ENCODE measurements around the gene UGT1A7.
A peak's percentile ranks its signal among the peaks of the same experiment; 100 is the strongest.

The UGT1A7 gene

DNA sequence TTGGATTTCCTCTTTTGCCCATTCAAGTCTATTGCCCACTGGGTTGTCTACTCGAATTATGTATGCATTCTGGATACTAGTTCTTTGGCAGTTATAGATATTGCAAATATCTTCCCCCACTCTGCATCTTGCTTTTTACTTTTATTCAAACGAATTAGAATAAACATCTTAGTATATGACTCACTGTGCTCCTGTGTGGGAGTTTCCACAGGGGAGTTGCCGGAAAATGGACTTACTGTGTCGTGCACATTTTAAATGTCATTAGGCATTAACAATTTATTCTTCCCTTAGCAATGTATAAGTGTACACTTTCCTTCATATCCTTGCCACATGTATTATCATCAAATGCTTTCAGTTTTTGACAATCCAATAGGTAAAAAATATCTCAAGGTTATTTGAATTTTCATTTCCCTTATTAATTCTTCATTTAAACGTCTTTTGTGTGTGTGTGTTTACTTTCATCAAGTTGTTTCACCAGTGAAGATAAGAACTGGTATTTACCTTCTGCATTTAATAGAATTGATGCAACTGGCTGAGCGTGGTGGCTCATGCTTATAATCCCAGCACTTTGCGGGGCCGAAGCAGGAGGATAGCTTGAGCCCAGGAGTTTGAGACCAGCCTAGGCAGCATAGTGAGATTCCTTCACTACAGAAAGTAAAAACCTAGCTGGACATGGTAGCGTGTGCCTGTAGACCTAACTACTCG lies 26.4 kb downstream of the UGT1A7 start:
- TF ChIP-seq, protein P1, sequence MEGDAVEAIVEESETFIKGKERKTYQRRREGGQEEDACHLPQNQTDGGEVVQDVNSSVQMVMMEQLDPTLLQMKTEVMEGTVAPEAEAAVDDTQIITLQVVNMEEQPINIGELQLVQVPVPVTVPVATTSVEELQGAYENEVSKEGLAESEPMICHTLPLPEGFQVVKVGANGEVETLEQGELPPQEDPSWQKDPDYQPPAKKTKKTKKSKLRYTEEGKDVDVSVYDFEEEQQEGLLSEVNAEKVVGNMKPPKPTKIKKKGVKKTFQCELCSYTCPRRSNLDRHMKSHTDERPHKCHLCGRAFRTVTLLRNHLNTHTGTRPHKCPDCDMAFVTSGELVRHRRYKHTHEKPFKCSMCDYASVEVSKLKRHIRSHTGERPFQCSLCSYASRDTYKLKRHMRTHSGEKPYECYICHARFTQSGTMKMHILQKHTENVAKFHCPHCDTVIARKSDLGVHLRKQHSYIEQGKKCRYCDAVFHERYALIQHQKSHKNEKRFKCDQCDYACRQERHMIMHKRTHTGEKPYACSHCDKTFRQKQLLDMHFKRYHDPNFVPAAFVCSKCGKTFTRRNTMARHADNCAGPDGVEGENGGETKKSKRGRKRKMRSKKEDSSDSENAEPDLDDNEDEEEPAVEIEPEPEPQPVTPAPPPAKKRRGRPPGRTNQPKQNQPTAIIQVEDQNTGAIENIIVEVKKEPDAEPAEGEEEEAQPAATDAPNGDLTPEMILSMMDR (conservative IDR thresholded peaks at IDR 0.05) = no peak
- no peak overlapping the region for H3K27ac ChIP-seq

DNA sequence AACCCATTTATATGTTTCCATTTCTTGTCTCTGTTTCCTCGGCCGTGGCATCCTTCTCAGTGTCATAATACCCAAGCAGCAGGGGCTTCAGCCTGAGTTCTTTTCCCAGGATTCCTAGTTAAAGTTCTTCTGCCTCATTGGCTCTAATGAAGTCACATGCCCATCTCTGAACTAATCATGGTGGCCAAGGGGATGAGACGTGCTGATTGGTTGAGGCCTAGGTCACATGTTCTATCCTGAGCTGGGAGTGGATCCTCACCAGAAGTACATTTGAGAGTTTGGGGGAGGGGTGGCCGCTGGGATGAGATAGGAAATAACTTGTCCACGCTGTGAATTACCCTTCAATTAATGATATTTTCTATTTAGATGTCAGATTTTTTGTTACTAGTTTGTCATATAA lies 27.2 kb downstream of the UGT1A7 start:
- TF ChIP-seq, protein P1 (conservative IDR thresholded peaks at IDR 0.05) = no peak
- no peak overlapping the region for H3K27ac ChIP-seq

DNA sequence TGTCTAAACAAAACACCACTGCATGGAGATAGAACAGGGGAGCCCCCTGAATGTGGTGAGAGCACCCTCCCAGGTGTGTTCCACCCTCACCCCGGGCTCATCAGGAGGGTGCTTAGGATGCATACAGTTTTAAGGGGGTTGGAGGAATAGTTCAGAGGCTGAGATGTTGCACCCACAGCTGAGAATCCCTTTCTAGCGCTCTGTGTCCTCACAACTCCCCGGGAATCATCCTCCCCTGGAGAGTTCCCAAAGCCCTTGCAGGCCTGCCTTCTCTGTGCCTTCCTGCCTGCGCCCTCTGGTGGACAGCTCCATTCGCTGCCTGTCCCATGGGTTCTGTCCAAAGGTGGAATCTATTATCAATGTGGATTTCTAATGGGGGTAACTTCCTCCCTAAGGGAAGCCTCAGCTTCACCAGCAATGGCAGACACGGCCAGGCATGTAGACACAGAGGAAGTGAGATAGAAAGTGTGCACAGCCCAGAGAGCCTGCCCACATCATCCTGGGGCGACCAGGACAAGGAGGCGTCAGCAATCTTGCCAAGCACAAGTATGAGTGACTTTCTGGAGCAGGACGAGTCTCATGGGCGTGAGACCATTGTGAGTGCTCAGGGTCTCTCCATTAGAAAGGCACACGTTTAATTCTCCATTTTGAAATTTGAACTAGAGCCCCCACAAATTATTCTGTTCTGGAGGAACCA lies 29.8 kb downstream of the UGT1A7 start:
- TF ChIP-seq, protein P1 (conservative IDR thresholded peaks at IDR 0.05) = peak; percentile 92
- peak overlapping the region; percentile 32; the same call in 1 of the 2 replicates for H3K27ac ChIP-seq

DNA sequence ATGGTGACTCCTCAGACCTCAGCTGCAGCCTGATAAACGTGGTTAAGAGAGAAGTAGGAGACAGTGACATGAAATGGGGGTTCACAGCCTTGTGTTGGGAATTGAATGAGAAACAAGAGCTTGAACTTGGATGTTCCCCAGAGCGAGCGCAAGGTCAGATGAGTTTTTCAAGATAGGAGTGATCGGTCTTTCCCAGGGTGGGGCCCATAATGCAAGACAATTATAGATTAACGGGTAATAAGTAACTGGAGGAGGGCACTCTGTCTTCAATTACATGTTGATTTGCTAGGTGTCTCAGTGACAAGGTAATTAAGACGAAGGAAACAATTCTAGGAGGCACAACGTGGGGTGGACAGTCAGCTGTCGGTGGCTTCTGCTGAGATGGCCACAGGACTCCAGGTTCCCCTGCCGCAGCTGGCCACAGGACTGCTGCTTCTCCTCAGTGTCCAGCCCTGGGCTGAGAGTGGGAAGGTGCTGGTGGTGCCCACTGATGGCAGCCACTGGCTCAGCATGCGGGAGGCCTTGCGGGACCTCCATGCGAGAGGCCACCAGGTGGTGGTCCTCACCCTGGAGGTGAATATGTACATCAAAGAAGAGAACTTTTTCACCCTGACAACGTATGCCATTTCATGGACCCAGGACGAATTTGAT lies 31.0 kb downstream of the UGT1A7 start, which contains the start of gene UGT1A5:
TSS of gene UGT1A5 (plus strand) at position 297 of the 651 bp plus-strand sequence. CDS start at position 382, 85 bp downstream.
- TF ChIP-seq, protein P1 (conservative IDR thresholded peaks at IDR 0.05) = no peak
- H3K27ac ChIP-seq = no peak within 1 kb of the TSS

DNA sequence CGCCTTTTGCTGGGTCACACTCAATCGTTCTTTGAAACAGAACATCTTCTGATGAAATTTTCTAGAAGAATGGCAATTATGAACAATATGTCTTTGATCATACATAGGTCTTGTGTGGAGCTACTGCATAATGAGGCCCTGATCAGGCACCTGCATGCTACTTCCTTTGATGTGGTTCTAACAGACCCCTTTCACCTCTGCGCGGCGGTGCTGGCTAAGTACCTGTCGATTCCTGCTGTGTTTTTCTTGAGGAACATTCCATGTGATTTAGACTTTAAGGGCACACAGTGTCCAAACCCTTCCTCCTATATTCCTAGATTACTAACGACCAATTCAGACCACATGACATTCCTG lies 31.5 kb downstream of the UGT1A7 start:
- no peak overlapping the region for H3K27ac ChIP-seq
- TF ChIP-seq, protein P1 (conservative IDR thresholded peaks at IDR 0.05) = no peak

DNA sequence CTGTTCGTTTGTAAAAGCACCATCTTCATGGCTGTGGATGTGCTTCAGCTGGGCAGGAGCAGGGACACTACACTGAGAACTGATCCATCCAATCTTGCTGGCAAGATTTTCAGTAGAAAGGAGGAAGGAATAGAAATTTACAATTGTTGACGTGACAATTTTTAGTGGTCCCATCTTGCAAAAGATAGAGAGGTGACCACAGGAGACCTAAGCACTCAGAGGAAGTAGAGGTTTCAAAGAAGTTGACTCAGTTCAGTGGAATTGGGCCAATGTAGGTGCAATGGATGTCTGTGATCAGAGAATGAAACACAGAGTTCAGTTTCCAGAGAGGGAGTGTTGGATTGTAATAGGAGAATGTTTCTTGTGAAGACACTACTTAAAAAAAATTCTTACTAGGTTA lies 32.4 kb downstream of the UGT1A7 start:
- H3K27ac ChIP-seq = no peak overlapping the region

DNA sequence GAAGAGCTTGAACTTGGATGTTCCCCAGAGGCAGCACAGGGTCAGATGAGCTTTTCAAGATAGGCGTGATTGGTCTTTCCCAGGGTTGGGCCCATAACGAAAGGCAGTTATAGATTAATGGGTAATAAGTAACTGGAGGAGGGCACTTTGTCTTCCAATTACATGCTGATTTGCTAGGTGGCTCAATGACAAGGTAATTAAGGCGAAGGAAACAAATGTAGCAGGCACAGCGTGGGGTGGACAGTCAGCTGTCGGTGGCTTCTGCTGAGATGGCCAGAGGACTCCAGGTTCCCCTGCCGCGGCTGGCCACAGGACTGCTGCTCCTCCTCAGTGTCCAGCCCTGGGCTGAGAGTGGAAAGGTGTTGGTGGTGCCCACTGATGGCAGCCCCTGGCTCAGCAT lies 36.9 kb downstream of the UGT1A7 start, which contains the start of gene UGT1A4:
TSS of gene UGT1A4 (plus strand) at position 185 of the 400 bp plus-strand sequence. CDS start at position 270, 85 bp downstream.
- TF ChIP-seq, protein P1 (conservative IDR thresholded peaks at IDR 0.05) = no peak
- no peak within 1 kb of the TSS for H3K27ac ChIP-seq

More for the DNA sequence above, 32.4 kb downstream of the UGT1A7 start:
- TF ChIP-seq, protein P1 (conservative IDR thresholded peaks at IDR 0.05) = no peak

All from VCaP (cell line).